ENCODE data around the gene GALNT2. TPM values are rescaled to one million over a fixed set of nuclear protein-coding genes. Genes with fewer than 3 reads are reported as not detected.

Gene GALNT2
- total and polyA plus RNA-seq, 2 of the 4 experiments (the other 2 are of a cell fraction) = 50.4 to 189 TPM

- TF ChIP-seq CTCF (conservative IDR thresholded peaks at IDR 0.05; ENCODE audit: low read depth, low read length) = no peak
These were observed 23.2 kb downstream of the GALNT2 start (continued) for GRCh38 chr1:230090194-230090711.

Measured in IMR-90 (cell line).